Testis (tissue), 2 donors: ENCODE results near the gene ADGRB3.

Experiments
- CTCF ChIP-seq, 3 experiments: fragments of 450-650 bp in 2 of 3; fragments of 200-600 bp in 1 of 3; sonication (generic) in 1 of 3; IDR thresholded peaks; one replicate each; pipeline ENCODE4 v1.5.1; 2016 to 2019; ENCODE audit warnings: antibody characterized with exemption in 3 of 3, mild to moderate bottlenecking in 2 of 3, moderate library complexity in 1 of 3
- POLR2A ChIP-seq: fragments of 450-650 bp; IDR thresholded peaks from one replicate; pipeline ENCODE4 v1.6.1; 2017; ENCODE audit warnings: antibody characterized with exemption, mild to moderate bottlenecking, moderate library complexity

GRCh38 chr6:69122407-69122773 is 487.3 kb downstream of the ADGRB3 start:
- TF ChIP-seq POLR2A = no peak
- no peak for TF ChIP-seq CTCF (IDR thresholded peaks at IDR 0.05)
